SH-SY5Y (cell line): ENCODE results near the gene ATRNL1.

Experiments used
- GATA2 ChIP-seq: IDR thresholded peaks from 2 replicates; pipeline ENCODE4 v1.6.1; 2011; ENCODE audit warnings: mild to moderate bottlenecking, low read depth, low read length
- GATA3 ChIP-seq: IDR thresholded peaks from 2 replicates; pipeline ENCODE4 v1.6.1; 2011; ENCODE audit warnings: low read depth, mild to moderate bottlenecking, low read length, moderate library complexity

DNA sequence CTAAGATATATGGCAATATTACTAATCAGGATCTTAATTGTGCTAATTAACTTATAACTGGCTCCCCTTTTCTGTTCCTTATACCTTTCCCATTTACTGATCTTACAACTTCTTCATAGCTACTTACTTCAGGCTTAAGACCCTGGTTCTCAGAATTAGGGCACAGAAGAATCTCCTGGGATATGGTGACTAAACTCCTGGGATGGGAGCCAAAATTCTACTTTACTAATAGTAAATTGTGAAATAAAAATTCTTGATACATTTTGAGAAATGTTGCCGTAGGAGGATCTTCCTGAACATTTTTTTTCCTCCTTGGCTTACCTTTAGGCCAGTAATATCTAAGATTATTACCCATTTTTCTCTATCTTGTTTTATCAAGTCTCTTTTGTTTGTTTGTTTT is 309.5 kb downstream of the ATRNL1 start:
- TF ChIP-seq GATA3 = no peak
- no peak for TF ChIP-seq GATA2
